HEK293T (cell line): ENCODE results near the gene NBEA.
A peak's percentile ranks its signal among the peaks of the same experiment; 100 is the strongest.

Source experiments
- CTCF ChIA-PET: fragments of 350-600 bp; formaldehyde crosslinking; extraction: SDS; loops from one replicate; lab custom pipeline; 2021; ENCODE audit warnings: antibody characterized with exemption, inconsistent platforms; lab: Yijun Ruan, JAX
- POLR2A ChIA-PET: fragments of 350-600 bp; formaldehyde crosslinking; extraction: SDS; loops from one replicate; lab custom pipeline; 2020; ENCODE audit warnings: antibody characterized with exemption, inconsistent platforms; lab: Yijun Ruan, JAX
- DNase-seq: peaks from one replicate; pipeline ENCODE4 v3.0.0; 2012; ENCODE audit warnings: mixed read lengths; ENCODE audit errors: extremely low spot score
- ARNT ChIP-seq: fragments of 450-650 bp; IDR thresholded peaks from 2 replicates; pipeline ENCODE4 v1.6.1; 2017; ENCODE audit warnings: mild to moderate bottlenecking
- BHLHE40 ChIP-seq: fragments of 450-650 bp; IDR thresholded peaks from 2 replicates; pipeline ENCODE4 v1.6.1; 2016; ENCODE audit warnings: mild to moderate bottlenecking, moderate library complexity, borderline replicate concordance
- CTBP1 ChIP-seq: fragments of 450-650 bp; IDR thresholded peaks from 2 replicates; pipeline ENCODE4 v1.6.1; 2016; ENCODE audit warnings: borderline replicate concordance
- ELF4 ChIP-seq: fragments of 450-650 bp; IDR thresholded peaks from 2 replicates; pipeline ENCODE4 v1.6.1; 2017; ENCODE audit warnings: antibody characterized with exemption
- FOXA1 ChIP-seq: fragments of 450-650 bp; IDR thresholded peaks from 2 replicates; pipeline ENCODE4 v1.6.1; 2016; ENCODE audit warnings: mild to moderate bottlenecking
- FOXK2 ChIP-seq: fragments of 450-650 bp; IDR thresholded peaks from 2 replicates; pipeline ENCODE4 v1.6.1; 2016; ENCODE audit warnings: mild to moderate bottlenecking
- FOXM1 ChIP-seq: fragments of 450-650 bp; IDR thresholded peaks from 2 replicates; pipeline ENCODE4 v1.6.1; 2017; ENCODE audit warnings: mild to moderate bottlenecking, borderline replicate concordance
- HDGF ChIP-seq: fragments of 450-650 bp; IDR thresholded peaks from 2 replicates; pipeline ENCODE4 v1.6.1; 2017; ENCODE audit warnings: antibody characterized with exemption, borderline replicate concordance
- L3MBTL2 ChIP-seq: fragments of 450-650 bp; conservative IDR thresholded peaks from 2 replicates; pipeline ENCODE4 v1.6.1; 2016; ENCODE audit warnings: mild to moderate bottlenecking
- LEF1 ChIP-seq: fragments of 450-650 bp; IDR thresholded peaks from 2 replicates; pipeline ENCODE4 v1.6.1; 2017; ENCODE audit warnings: mild to moderate bottlenecking, borderline replicate concordance
- NFRKB ChIP-seq: fragments of 450-650 bp; IDR thresholded peaks from 2 replicates; pipeline ENCODE4 v1.6.1; 2016; ENCODE audit warnings: mild to moderate bottlenecking, moderate library complexity
- SP1 ChIP-seq: fragments of 450-650 bp; IDR thresholded peaks from 2 replicates; pipeline ENCODE4 v1.6.1; 2017
- SUZ12 ChIP-seq: fragments of 450-650 bp; IDR thresholded peaks from 2 replicates; pipeline ENCODE4 v1.6.1; 2016; ENCODE audit warnings: mild to moderate bottlenecking
- TARDBP ChIP-seq: fragments of 450-650 bp; IDR thresholded peaks from 2 replicates; pipeline ENCODE4 v1.6.1; 2016
- ZNF384 ChIP-seq: fragments of 450-650 bp; IDR thresholded peaks from 2 replicates; pipeline ENCODE4 v1.6.1; 2016
- TF ChIP-seq, protein P1 (sequence below): fragments of 450-650 bp; IDR thresholded peaks from 2 replicates; pipeline ENCODE4 v1.6.1; 2016

Gene NBEA

DNA sequence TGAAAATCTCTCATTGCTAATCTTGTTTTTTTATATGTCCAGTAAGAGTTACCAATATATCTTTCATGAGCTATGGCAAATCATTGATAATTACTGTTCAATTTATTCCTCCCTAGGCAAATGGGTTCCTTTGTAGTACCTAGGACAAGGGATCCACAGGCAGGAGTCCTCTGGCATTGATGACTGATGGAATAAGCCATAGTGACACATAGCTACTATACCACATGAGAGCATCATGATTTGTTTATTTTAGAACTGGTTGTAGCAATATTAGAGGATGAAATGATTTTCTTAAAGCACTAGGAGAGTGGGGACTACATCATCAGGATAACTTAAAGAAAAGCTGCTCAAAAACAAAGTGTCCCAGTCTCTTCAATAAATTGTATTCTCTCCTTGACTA, 556.2 kb downstream of the NBEA start:
- POLR2A ChIA-PET = no interaction called here
- TF ChIP-seq FOXA1 = no peak
- TF ChIP-seq HDGF = no peak
- TF ChIP-seq TARDBP = no peak
- no peak for TF ChIP-seq LEF1
- TF ChIP-seq NFRKB = no peak
- no peak for DNase-seq
- CTCF ChIA-PET = no interaction called here

DNA sequence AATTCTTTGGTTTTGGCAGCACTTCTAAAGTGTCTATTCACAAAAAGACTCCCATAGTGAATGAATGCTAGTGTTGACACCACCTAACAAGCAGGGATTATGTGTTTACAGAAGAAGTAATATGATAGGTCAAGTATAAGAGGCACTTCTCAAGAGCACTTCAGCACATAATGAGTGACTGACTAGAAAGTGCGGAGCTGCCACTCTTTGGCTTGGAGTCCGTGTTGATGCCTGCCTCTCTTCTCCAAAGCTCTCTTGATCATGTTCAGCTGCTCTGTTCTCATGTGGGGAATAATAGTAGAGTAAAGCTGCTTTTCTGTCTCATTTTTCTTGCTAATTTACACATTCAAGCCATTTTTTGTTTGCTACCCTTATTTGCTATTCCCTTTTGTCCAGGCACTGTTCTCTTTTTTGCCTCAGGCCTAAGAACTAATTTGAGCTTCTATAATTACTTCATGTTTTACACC, 557.2 kb downstream of the NBEA start:
- CTCF ChIA-PET = interaction anchor here (0.6 kb wide), 1 partner anchor 258 kb away, joined by 3 read pairs; no protein-coding TSS in a partner anchor
- POLR2A ChIA-PET = no interaction called here
- peak; percentile 15 for DNase-seq
- no peak for TF ChIP-seq ZNF384
- TF ChIP-seq, protein P1, sequence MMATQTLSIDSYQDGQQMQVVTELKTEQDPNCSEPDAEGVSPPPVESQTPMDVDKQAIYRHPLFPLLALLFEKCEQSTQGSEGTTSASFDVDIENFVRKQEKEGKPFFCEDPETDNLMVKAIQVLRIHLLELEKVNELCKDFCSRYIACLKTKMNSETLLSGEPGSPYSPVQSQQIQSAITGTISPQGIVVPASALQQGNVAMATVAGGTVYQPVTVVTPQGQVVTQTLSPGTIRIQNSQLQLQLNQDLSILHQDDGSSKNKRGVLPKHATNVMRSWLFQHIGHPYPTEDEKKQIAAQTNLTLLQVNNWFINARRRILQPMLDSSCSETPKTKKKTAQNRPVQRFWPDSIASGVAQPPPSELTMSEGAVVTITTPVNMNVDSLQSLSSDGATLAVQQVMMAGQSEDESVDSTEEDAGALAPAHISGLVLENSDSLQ = peak; percentile 87

DNA sequence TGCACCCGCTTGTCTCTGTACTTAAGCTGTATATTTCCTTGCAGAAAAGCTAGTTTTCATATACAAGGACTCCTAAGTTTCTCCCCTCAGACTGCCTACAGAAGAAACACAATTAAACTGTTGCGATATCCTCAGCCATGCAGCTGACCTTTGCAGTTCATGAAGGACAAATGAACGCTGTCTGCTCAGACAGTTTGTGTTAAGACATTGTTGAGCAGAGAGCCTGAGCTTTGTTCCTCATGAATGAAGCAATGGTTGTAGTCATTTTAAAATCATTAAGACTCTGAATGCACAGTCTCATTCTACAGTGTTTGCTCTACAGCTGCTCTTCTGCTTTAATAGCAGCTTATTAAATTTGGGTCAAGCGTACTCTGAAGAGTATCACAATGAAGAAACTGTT, 557.6 kb downstream of the NBEA start:
- TF ChIP-seq TARDBP (no peak), CTBP1 (no peak), L3MBTL2 (no peak), FOXM1 (no peak), SP1 (no peak), ARNT (no peak), BHLHE40 (no peak), SUZ12 (no peak), HDGF (no peak), LEF1 (no peak), NFRKB (no peak), ELF4 (no peak), ZNF384 (no peak), FOXK2 (no peak), FOXA1 (no peak)
- TF ChIP-seq, protein P1 = no peak
- DNase-seq = no peak
- ChIA-PET CTCF (interaction anchor here (0.6 kb wide), 1 partner anchor 258 kb away, joined by 3 read pairs; no protein-coding TSS in a partner anchor), POLR2A (no interaction called here)

DNA sequence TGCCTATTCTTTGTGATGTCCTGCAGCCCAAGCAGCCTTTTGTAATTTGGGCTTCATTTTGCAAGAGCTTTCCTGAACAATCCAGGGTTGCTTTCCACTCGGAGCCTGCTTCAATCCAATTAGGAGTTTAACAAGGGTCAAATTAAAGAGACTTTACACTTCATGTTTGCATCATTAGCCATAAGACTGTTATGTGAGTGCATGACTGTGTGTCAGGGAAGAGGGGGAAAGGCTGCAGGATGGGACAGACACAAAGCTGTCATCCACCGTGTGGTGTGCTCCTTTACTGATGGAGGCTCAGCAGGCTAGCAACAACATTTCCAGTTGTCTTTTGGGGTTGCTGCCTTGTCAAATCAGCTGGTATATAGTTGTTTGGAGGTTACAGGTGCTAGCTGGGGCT, 558.1 kb downstream of the NBEA start:
- POLR2A ChIA-PET = no interaction called here
- DNase-seq = no peak
- CTCF ChIA-PET = no interaction called here
- no peak for TF ChIP-seq FOXM1
- TF ChIP-seq, protein P1 = no peak
- no peak for TF ChIP-seq LEF1
- no peak for TF ChIP-seq TARDBP
- no peak for TF ChIP-seq ARNT

DNA sequence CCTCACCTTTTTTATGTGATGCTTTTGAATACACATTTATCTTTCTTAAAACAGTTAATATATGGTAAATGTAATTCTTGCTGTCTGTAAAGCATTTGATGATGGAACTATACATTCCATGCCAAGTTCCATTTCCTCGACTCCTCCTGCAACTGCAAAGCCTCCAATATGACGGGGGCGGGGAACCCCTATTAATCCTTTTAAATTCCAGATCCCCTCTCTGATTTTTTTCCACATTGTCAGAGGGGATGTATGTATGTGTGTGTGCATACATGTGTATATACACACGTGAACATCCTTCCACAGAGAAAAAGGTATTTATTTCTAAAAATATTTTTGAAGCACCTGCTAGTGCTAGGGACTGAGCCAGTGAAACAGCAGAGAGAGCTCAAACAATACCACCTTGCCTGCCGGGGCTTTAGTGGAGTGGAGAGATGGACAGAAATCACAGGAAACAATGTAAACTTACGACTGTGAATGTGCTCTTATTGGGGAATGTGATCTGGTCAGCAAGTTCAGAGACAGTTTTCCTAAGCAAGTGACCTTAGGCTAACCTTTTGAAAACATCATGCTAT, 559.7 kb downstream of the NBEA start:
- POLR2A ChIA-PET = no interaction called here
- no peak for TF ChIP-seq L3MBTL2
- TF ChIP-seq ELF4 = no peak
- TF ChIP-seq LEF1 = no peak
- TF ChIP-seq NFRKB = no peak
- TF ChIP-seq ARNT = no peak
- TF ChIP-seq CTBP1 = no peak
- TF ChIP-seq HDGF = no peak
- no peak for TF ChIP-seq FOXA1
- no peak for TF ChIP-seq SUZ12
- TF ChIP-seq, protein P1 = no peak
- TF ChIP-seq FOXM1 = no peak
- TF ChIP-seq TARDBP = no peak
- no peak for TF ChIP-seq BHLHE40
- TF ChIP-seq ZNF384 = no peak
- TF ChIP-seq SP1 = no peak
- CTCF ChIA-PET = no interaction called here
- no peak for DNase-seq

DNA sequence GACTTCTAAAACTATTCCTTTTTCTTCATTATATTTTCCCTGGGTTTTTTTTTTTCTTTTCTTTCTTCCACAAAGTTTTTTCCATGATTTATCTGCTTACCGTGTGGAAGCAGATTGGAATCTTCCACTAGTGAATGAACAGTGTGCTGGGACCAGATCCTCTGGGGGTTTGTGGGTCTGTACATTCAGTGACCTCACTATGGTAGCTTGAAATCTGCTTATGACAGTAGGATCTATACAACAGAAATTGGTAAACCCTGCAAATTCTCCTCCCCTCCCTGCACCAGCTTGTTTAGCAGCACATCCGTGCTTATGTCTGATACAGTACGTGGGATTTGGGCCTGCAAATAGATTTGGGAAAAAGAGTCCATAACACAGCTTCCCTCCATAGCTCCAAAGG, 560.4 kb downstream of the NBEA start:
- CTCF ChIA-PET = no interaction called here
- no peak for TF ChIP-seq BHLHE40
- TF ChIP-seq FOXK2 = no peak
- TF ChIP-seq ELF4 = no peak
- TF ChIP-seq SUZ12 = no peak
- no peak for TF ChIP-seq HDGF
- no peak for TF ChIP-seq TARDBP
- TF ChIP-seq NFRKB = no peak
- no peak for TF ChIP-seq CTBP1
- no peak for TF ChIP-seq FOXA1
- TF ChIP-seq SP1 = no peak
- no peak for TF ChIP-seq ARNT
- TF ChIP-seq LEF1 = no peak
- no peak for TF ChIP-seq ZNF384
- TF ChIP-seq L3MBTL2 = no peak
- TF ChIP-seq FOXM1 = no peak
- TF ChIP-seq, protein P1 = no peak
- DNase-seq = no peak
- POLR2A ChIA-PET = no interaction called here
